Breast epithelium (tissue), 3 donors: ENCODE results near the gene CERS5.

Source experiments
- CTCF ChIP-seq, 3 donors: fragments of 450-650 bp; IDR thresholded peaks; one replicate each; pipeline ENCODE4 v1.5.1; 2016 to 2017; ENCODE audit warnings: antibody characterized with exemption in 3 of 3, mild to moderate bottlenecking in 3 of 3, moderate library complexity in 3 of 3
- POLR2AphosphoS5 ChIP-seq, 3 donors: sonication (generic); formaldehyde crosslinking; IDR thresholded peaks; one replicate each; pipeline ENCODE4 v1.6.1; 2017; ENCODE audit warnings: antibody characterized with exemption in 3 of 3

- TF ChIP-seq CTCF (IDR thresholded peaks at IDR 0.05): no peak
- TF ChIP-seq POLR2AphosphoS5 (IDR thresholded peaks at IDR 0.05): no peak
Observed at GRCh38 chr12:50175716-50176026, 8.5 kb upstream of the CERS5 start.
